Right atrium auricular region (tissue), 2 donors: Measurements from ENCODE around the gene PTGIS. TPM values are rescaled to one million over a fixed set of nuclear protein-coding genes. Genes with fewer than 3 reads are reported as not detected.

Experiments
- DNase-seq: peaks from one replicate; pipeline ENCODE4 v3.0.0-alpha.2; 2019; ENCODE audit warnings: low spot score
- H3K27ac ChIP-seq, 2 donors: fragments of 200-600 bp; sonication (generic); 1 replicate in 1 of 2; 2 replicates in 1 of 2; pipeline ENCODE4 v1.5.1; 2016 to 2019
- H3K27me3 ChIP-seq, 2 donors: fragments of 200-600 bp; sonication (generic); one replicate each; pipeline versions ENCODE4 v1.5.1 to v1.6.0; 2017 to 2019
- H3K36me3 ChIP-seq: fragments of 200-600 bp; sonication (generic); one replicate; pipeline ENCODE4 v1.5.1; 2016
- H3K4me1 ChIP-seq, 2 donors: fragments of 200-600 bp; sonication (generic); one replicate each; pipeline versions ENCODE4 v1.5.1 to v1.6.0; 2017 to 2019
- H3K4me3 ChIP-seq, 2 donors: fragments of 200-600 bp; sonication (generic); 1 replicate in 1 of 2; 2 replicates in 1 of 2; pipeline ENCODE4 v1.5.1; 2017 to 2019; ENCODE audit warnings: mild to moderate bottlenecking in 1 of 2, moderate library complexity in 1 of 2
- H3K9me3 ChIP-seq, 2 donors: fragments of 200-600 bp; sonication (generic); one replicate each; pipeline ENCODE4 v1.5.1; 2019
- CTCF ChIP-seq, 2 donors: fragments of 200-600 bp; sonication (generic); IDR thresholded peaks; one replicate each; pipeline ENCODE4 v1.5.1; 2019; ENCODE audit warnings: antibody characterized with exemption in 2 of 2
- total RNA-seq, 2 donors: library from RNA; depleted of rRNA; stranded (reverse); fragments of >200 nt; gene quantifications; one replicate each; pipeline ENCODE4 v1.1.0, GENCODE V29; 2016

The PTGIS gene
- total RNA-seq, 2 donors from 2014 or later: 59.8 to 169 TPM

DNA sequence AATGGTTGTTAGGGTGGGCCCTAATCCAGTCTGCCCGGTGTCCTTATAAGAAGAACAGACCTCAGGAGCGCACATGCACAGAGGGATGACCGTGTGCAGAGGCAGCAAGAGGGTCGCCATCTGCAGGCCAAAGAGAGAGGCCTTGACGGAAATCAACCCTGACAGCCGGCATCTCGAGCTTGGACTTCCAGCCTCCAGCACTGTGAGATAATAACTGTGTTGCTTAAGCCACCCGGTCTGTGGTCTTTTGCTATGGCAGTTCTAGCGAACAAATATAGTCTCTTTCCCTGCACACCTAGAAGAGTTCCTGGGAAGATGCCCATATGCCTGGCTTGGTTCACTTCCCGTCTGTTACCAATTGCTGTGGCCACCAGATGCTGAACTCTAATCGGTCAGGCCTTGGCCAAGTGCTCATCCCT, 35.3 kb upstream of the PTGIS start:
- Histone ChIP-seq H3K27me3 (no peaks in the 10 kb centered on the region), H3K4me1 (peaks cover 0 to 12% of the 10 kb centered on the region in 2 donors), H3K4me3 (no peak overlapping the region), H3K27ac (no peak overlapping the region), H3K9me3 (no peaks in the 10 kb centered on the region), H3K36me3 (no peaks in the 10 kb centered on the region)
- TF ChIP-seq CTCF (IDR thresholded peaks at IDR 0.05): peak in 1 of 2 donors; percentile 39
- DNase-seq: no peak

DNA sequence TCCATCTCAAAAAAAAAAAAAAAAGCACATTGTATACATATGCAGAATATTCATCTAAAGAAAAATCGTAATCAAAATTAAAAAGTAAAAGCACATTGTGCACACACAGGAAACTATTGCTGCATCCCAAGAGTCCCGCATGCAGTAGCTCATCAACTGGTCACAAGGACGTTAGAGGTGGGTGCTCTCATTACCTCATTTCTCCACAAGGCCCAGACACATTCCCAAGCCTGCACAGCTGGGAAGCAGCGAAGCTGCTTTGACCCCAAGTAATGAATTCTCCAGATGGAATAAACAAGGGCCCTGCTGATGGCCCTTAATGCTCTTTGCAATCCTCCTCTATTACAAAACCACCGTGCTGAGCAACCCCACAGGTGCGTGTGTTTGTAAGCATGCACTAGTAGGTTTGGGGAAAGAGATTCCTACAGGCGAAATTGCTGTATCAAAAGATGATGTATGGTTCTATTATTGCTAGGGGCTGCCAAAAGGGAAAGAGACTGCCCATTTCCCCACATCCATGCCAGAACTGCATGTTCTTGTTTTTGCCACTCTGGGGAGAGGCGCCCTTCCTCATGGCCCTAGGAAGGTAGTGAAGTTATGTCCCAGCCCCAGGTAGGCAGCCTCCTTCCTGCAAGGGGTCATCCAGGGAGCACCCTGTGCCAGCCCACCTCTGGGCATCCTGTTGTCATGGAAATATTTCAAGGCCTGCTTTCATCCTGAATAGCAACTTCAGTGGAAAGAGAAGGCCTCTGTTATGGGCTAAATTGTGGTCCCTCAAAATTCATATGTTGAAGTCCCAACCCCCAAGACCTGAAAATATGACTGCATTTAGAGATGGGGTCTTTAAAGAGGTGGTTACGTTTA, 34.6 kb upstream of the PTGIS start:
- no peak overlapping the region for H3K4me3 ChIP-seq
- H3K9me3 ChIP-seq: no peaks in the 10 kb centered on the region
- H3K4me1 ChIP-seq: peaks cover 0 to 12% of the 10 kb centered on the region in 2 donors
- no peak overlapping the region for H3K27ac ChIP-seq
- no peak for TF ChIP-seq CTCF (IDR thresholded peaks at IDR 0.05)
- no peak for DNase-seq
- H3K36me3 ChIP-seq: no peaks in the 10 kb centered on the region
- H3K27me3 ChIP-seq: no peaks in the 10 kb centered on the region

DNA sequence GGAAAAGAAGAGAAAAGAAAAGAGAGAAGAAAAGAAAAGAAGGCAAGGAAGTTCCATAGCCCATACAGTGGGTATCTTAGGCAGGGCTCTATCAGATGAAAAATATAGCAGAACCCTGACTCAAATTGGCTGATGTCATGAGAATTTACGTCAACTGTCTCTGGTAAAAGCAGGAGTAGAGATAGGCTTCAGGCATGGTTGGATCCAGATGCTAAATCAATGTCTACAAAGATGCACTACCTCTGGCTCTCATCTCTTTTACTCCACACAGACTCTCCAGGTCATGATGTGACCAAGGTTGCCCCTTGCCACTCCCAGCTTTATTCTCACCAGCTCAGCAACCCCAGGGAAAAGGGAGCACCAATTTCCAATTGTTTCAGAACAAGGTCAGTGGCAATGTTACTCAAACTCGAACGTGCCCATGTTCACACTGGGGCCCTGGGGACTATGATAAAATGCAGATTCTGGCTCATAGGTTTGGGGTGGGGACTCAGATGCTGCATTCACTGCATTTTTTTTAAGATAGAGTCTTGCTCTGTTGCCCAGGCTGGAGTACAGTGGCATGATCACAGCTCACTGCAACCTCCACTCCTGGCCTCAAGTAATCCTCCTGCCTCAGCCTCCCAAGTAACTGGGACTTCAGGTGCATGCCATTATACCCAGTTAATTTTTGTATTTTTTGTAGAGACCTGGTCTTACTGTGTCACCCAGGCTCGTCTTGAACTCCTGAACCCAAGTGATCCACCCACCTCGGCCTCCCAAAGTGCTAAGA, 33.4 kb upstream of the PTGIS start:
- H3K27me3 ChIP-seq: no peaks in the 10 kb centered on the region
- H3K36me3 ChIP-seq: no peaks in the 10 kb centered on the region
- no peaks in the 10 kb centered on the region for H3K9me3 ChIP-seq
- peaks cover 0 to 17% of the 10 kb centered on the region in 2 donors for H3K4me1 ChIP-seq
- H3K4me3 ChIP-seq: no peak overlapping the region
- no peak for TF ChIP-seq CTCF (IDR thresholded peaks at IDR 0.05)
- no peak for DNase-seq
- no peak overlapping the region for H3K27ac ChIP-seq

GRCh38 chr20:49599746-49600113, 31.8 kb upstream of the PTGIS start:
- TF ChIP-seq CTCF (IDR thresholded peaks at IDR 0.05): no peak
- Histone ChIP-seq H3K36me3 (no peaks in the 10 kb centered on the region), H3K27me3 (no peaks in the 10 kb centered on the region), H3K4me3 (no peak overlapping the region), H3K27ac (no peak overlapping the region), H3K4me1 (peaks cover 0 to 19% of the 10 kb centered on the region in 2 donors), H3K9me3 (no peaks in the 10 kb centered on the region)
- DNase-seq: no peak

GRCh38 chr20:49597825-49598395, 30.0 kb upstream of the PTGIS start:
- H3K9me3 ChIP-seq: no peaks in the 10 kb centered on the region
- no peaks in the 10 kb centered on the region for H3K27me3 ChIP-seq
- no peak overlapping the region for H3K4me3 ChIP-seq
- peaks cover 0 to 34% of the 10 kb centered on the region in 2 donors for H3K4me1 ChIP-seq
- no peak for DNase-seq
- TF ChIP-seq CTCF (IDR thresholded peaks at IDR 0.05): no peak
- no peaks in the 10 kb centered on the region for H3K36me3 ChIP-seq
- no peak overlapping the region for H3K27ac ChIP-seq
